Urinary bladder (tissue), 4 donors: ENCODE results near the gene ARHGAP6. TPM values are rescaled to one million over a fixed set of nuclear protein-coding genes. Genes with fewer than 3 reads are reported as not detected.
A peak's percentile ranks its signal among the peaks of the same experiment; 100 is the strongest.
"Not testable (repeated sequence)": the region's sequence is repeated elsewhere in the genome, so short reads cannot be mapped to it uniquely, and the experiment has no call there.

Source experiments
- DNase-seq: peaks from one replicate; pipeline ENCODE4 v3.0.0-alpha.2; 2015; ENCODE audit errors: extremely low spot score
- H3K27ac ChIP-seq: one replicate; pipeline ENCODE4 v1.5.1; 2013; ENCODE audit warnings: low read depth, mild to moderate bottlenecking, moderate library complexity
- H3K36me3 ChIP-seq: one replicate; pipeline ENCODE4 v1.6.1; 2013; ENCODE audit warnings: mild to moderate bottlenecking, moderate library complexity; ENCODE audit not compliant: insufficient read depth
- H3K4me1 ChIP-seq: one replicate; pipeline ENCODE4 v1.6.1; 2013; ENCODE audit warnings: mild to moderate bottlenecking, moderate library complexity; ENCODE audit not compliant: insufficient read depth
- H3K4me3 ChIP-seq: one replicate; pipeline ENCODE4 v1.5.1; 2013; ENCODE audit warnings: low read depth, low read length
- WGBS: extraction: QIAGEN DNeasy Blood & Tissue Kit; methylation state at CpG from one replicate; pipeline ENCODE4 v1.1.7; 2013; 5-methylcytosine and 5-hydroxymethylcytosine counted together
- polyA plus RNA-seq: library from polyadenylated mRNA; stranded (reverse); fragments of 200-250 nt; gene quantifications from one replicate; pipeline ENCODE4 v1.2.3, GENCODE V29; 2013
- total RNA-seq: library from RNA; depleted of rRNA; stranded (reverse); fragments of >200 nt; gene quantifications from one replicate; pipeline ENCODE4 v1.2.3, GENCODE V29; 2014
- donor health status: healthy with polysubstance abuse.
- donor health status: healthy.

ARHGAP6 gene
- total and polyA plus RNA-seq, 2 donors = 19.6 to 20.7 TPM

GRCh38 chrX:11148401-11148800 is 517.3 kb downstream of the ARHGAP6 start:
- no peak for DNase-seq
- Histone ChIP-seq H3K4me3 (no peak overlapping the region), H3K4me1 (no peaks in the 10 kb centered on the region), H3K27ac (no peak overlapping the region), H3K36me3 (no peaks in the 10 kb centered on the region)
- over 99% methylated on average over 7 of the region's 7 CpGs for WGBS

GRCh38 chrX:11146411-11146810 is 519.3 kb downstream of the ARHGAP6 start:
- H3K4me3 ChIP-seq = no peak overlapping the region
- WGBS = 92% methylated on average over 1 of the region's 1 CpG
- H3K4me1 ChIP-seq = no peaks in the 10 kb centered on the region
- DNase-seq = no peak
- no peak overlapping the region for H3K27ac ChIP-seq
- no peaks in the 10 kb centered on the region for H3K36me3 ChIP-seq

- 35% methylated on average over 20 of the region's 20 CpGs for WGBS
- H3K36me3 ChIP-seq = no peaks in the 10 kb centered on the region
- DNase-seq = peak; percentile 32
- H3K27ac ChIP-seq = no peak overlapping the region
- no peak overlapping the region for H3K4me3 ChIP-seq
- no peaks in the 10 kb centered on the region for H3K4me1 ChIP-seq
Observed at GRCh38 chrX:11143931-11144678, 521.6 kb downstream of the ARHGAP6 start.

- WGBS = 82% methylated on average over 56 of the region's 56 CpGs
- no peak for DNase-seq
- Histone ChIP-seq H3K4me3 (no peak overlapping the region), H3K27ac (no peak overlapping the region), H3K36me3 (no peaks in the 10 kb centered on the region), H3K4me1 (no peaks in the 10 kb centered on the region)
Observed at GRCh38 chrX:11138498-11139390, 527.0 kb downstream of the ARHGAP6 start.

GRCh38 chrX:11137543-11138139 is 528.1 kb downstream of the ARHGAP6 start:
- DNase-seq = no peak
- H3K4me1 ChIP-seq = no peaks in the 10 kb centered on the region
- H3K36me3 ChIP-seq = no peaks in the 10 kb centered on the region
- H3K4me3 ChIP-seq = no peak overlapping the region
- WGBS = 31% methylated on average over 6 of the region's 6 CpGs
- H3K27ac ChIP-seq = no peak overlapping the region

GRCh38 chrX:11135564-11136185 is 530.0 kb downstream of the ARHGAP6 start:
- 49% methylated on average over 2 of the region's 2 CpGs for WGBS
- Histone ChIP-seq H3K4me1 (no peaks in the 10 kb centered on the region), H3K27ac (no peak overlapping the region), H3K4me3 (no peak overlapping the region), H3K36me3 (no peaks in the 10 kb centered on the region)
- no peak for DNase-seq

GRCh38 chrX:11131146-11131545 is 534.6 kb downstream of the ARHGAP6 start:
- no peaks in the 10 kb centered on the region for H3K36me3 ChIP-seq
- no peak overlapping the region for H3K4me3 ChIP-seq
- no peak overlapping the region for H3K27ac ChIP-seq
- no peaks in the 10 kb centered on the region for H3K4me1 ChIP-seq
- DNase-seq = no peak

GRCh38 chrX:11130136-11130535 is 535.6 kb downstream of the ARHGAP6 start:
- Histone ChIP-seq H3K36me3 (no peaks in the 10 kb centered on the region), H3K4me1 (no peaks in the 10 kb centered on the region), H3K4me3 (no peak overlapping the region), H3K27ac (no peak overlapping the region)
- no peak for DNase-seq
- WGBS = 98% methylated on average over 3 of the region's 3 CpGs

GRCh38 chrX:11129534-11130105 is 536.1 kb downstream of the ARHGAP6 start:
- no peak overlapping the region for H3K4me3 ChIP-seq
- no peaks in the 10 kb centered on the region for H3K4me1 ChIP-seq
- WGBS = 75% methylated on average over 5 of the region's 5 CpGs
- H3K36me3 ChIP-seq = no peaks in the 10 kb centered on the region
- H3K27ac ChIP-seq = no peak overlapping the region
- DNase-seq = no peak

- Histone ChIP-seq H3K4me3 (no peak overlapping the region), H3K4me1 (no peaks in the 10 kb centered on the region), H3K36me3 (no peaks in the 10 kb centered on the region), H3K27ac (no peak overlapping the region)
- WGBS = 91% methylated on average over 5 of the region's 5 CpGs
- no peak for DNase-seq
Observed at GRCh38 chrX:11125060-11125459, 540.7 kb downstream of the ARHGAP6 start.

- WGBS = 49% methylated on average over 2 of the region's 2 CpGs
- Histone ChIP-seq H3K4me3 (no peak overlapping the region), H3K36me3 (no peaks in the 10 kb centered on the region), H3K4me1 (no peaks in the 10 kb centered on the region), H3K27ac (no peak overlapping the region)
- DNase-seq = no peak
Observed at GRCh38 chrX:11124112-11124511, 541.6 kb downstream of the ARHGAP6 start.

- not testable (repeated sequence) for DNase-seq, H3K36me3 ChIP-seq, H3K27ac ChIP-seq, H3K4me3 ChIP-seq, H3K4me1 ChIP-seq
- WGBS = 96% methylated on average over 6 of the region's 6 CpGs
Observed at GRCh38 chrX:11123087-11123486, 542.6 kb downstream of the ARHGAP6 start.

- Histone ChIP-seq H3K27ac (no peak overlapping the region), H3K4me1 (no peaks in the 10 kb centered on the region), H3K36me3 (no peaks in the 10 kb centered on the region), H3K4me3 (no peak overlapping the region)
- DNase-seq = no peak
- 77% methylated on average over 8 of the region's 8 CpGs for WGBS
Observed at GRCh38 chrX:11119313-11119943, 546.3 kb downstream of the ARHGAP6 start.
